Transverse colon (tissue), 4 donors: Measurements from ENCODE around the gene OR4D1. TPM values are rescaled to one million over a fixed set of nuclear protein-coding genes. Genes with fewer than 3 reads are reported as not detected.
A peak's percentile ranks its signal among the peaks of the same experiment; 100 is the strongest.

Experiments used
- DNase-seq: peaks from one replicate; pipeline ENCODE4 v3.0.0-alpha.2; 2019
- H3K27ac ChIP-seq, 4 donors: fragments of 200-600 bp; sonication (generic); 2 replicates each; pipeline ENCODE4 v1.5.1; 2016 to 2018; ENCODE audit warnings: inconsistent platforms in 4 of 4
- H3K27me3 ChIP-seq: fragments of 200-600 bp; sonication (generic); 2 replicates; pipeline ENCODE4 v1.5.1; 2017; ENCODE audit warnings: inconsistent platforms
- H3K36me3 ChIP-seq, 4 donors: fragments of 200-600 bp; sonication (generic); 2 replicates each; pipeline ENCODE4 v1.5.1; 2017 to 2019; ENCODE audit warnings: inconsistent platforms in 4 of 4
- H3K4me1 ChIP-seq, 4 donors: fragments of 200-600 bp; sonication (generic); 2 replicates each; pipeline ENCODE4 v1.5.1; 2017 to 2020; ENCODE audit warnings: inconsistent platforms in 4 of 4
- H3K4me3 ChIP-seq, 4 donors: fragments of 200-600 bp; sonication (generic); 1 replicate in 1 of 4; 2 replicates in 3 of 4; pipeline versions ENCODE4 v1.5.1 to v1.6.1; 2017 to 2019; ENCODE audit warnings: inconsistent platforms in 4 of 4
- H3K9me3 ChIP-seq, 2 donors: fragments of 200-600 bp; sonication (generic); 2 replicates each; pipeline ENCODE4 v1.5.1; 2017 to 2019; ENCODE audit warnings: inconsistent platforms in 2 of 2
- EP300 ChIP-seq: sonication (generic); formaldehyde crosslinking; IDR thresholded peaks from one replicate; pipeline ENCODE4 v1.6.1; 2017; ENCODE audit warnings: antibody characterized with exemption, low read depth
- POLR2A ChIP-seq: fragments of 450-650 bp; IDR thresholded peaks from one replicate; pipeline ENCODE4 v1.6.1; 2016; ENCODE audit warnings: antibody characterized with exemption, mild to moderate bottlenecking, moderate library complexity
- POLR2AphosphoS5 ChIP-seq, 3 donors: sonication (generic); formaldehyde crosslinking; IDR thresholded peaks; one replicate each; pipeline ENCODE4 v1.6.1; 2016; ENCODE audit warnings: antibody characterized with exemption in 3 of 3
- WGBS, 2 donors: methylation state at CpG; one replicate each; pipeline ENCODE4 v1.1.5; 2018; ENCODE audit warnings: low coverage in 1 of 2; 5-methylcytosine and 5-hydroxymethylcytosine counted together
- in situ Hi-C, 4 donors: fragments of 200-750 bp; cut with MboI; loops; one replicate each; pipeline versions ENCODE4 v1.15.0 to v1.15.1; 2017; ENCODE audit warnings: low sequenced_read_pairs in 3 of 4, low pct_ligation_motif_present in 1 of 4, low pct_unique_long_range_greater_than_20kb in 1 of 4
- intact Hi-C: fragments of 100-400 bp; cut with DNase I; formaldehyde crosslinking; loops from one replicate; pipeline ENCODE4 v1.15.1; 2023; ENCODE audit warnings: low total_unique reads
- total RNA-seq, 4 donors: library from RNA; depleted of rRNA; stranded (reverse); fragments of >200 nt; gene quantifications; one replicate each; pipeline ENCODE4 v1.1.0, GENCODE V29; 2016
- TF ChIP-seq, protein P1 (sequence below), 5 experiments: fragments of 200-600 bp in 3 of 5; fragments of 450-650 bp in 2 of 5; sonication (generic) in 3 of 5; IDR thresholded peaks; 1 replicate in 2 of 5; 2 replicates in 3 of 5; pipeline ENCODE4 v1.5.1; 2016 to 2017; ENCODE audit warnings: antibody characterized with exemption in 5 of 5, inconsistent platforms in 3 of 5, mild to moderate bottlenecking in 2 of 5, moderate library complexity in 1 of 5

Gene OR4D1
- total RNA-seq, 4 donors from 2014 or later: not detected

- TF ChIP-seq EP300 (no peak), POLR2A (no peak), POLR2AphosphoS5 (IDR thresholded peaks at IDR 0.05) (no peak)
- TF ChIP-seq, protein P1, sequence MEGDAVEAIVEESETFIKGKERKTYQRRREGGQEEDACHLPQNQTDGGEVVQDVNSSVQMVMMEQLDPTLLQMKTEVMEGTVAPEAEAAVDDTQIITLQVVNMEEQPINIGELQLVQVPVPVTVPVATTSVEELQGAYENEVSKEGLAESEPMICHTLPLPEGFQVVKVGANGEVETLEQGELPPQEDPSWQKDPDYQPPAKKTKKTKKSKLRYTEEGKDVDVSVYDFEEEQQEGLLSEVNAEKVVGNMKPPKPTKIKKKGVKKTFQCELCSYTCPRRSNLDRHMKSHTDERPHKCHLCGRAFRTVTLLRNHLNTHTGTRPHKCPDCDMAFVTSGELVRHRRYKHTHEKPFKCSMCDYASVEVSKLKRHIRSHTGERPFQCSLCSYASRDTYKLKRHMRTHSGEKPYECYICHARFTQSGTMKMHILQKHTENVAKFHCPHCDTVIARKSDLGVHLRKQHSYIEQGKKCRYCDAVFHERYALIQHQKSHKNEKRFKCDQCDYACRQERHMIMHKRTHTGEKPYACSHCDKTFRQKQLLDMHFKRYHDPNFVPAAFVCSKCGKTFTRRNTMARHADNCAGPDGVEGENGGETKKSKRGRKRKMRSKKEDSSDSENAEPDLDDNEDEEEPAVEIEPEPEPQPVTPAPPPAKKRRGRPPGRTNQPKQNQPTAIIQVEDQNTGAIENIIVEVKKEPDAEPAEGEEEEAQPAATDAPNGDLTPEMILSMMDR (IDR thresholded peaks at IDR 0.05): no peak
- in situ Hi-C loops: loop anchor here in 3 of 4 donors (5.0 to 25.0 kb wide), 5 partner anchors 99 to 977 kb away; partner anchors contain the start of gene MRPS23 (in 2 of the 3)
These were observed 34.2 kb upstream of the OR4D1 start for GRCh38 chr17:58113947-58114346.

GRCh38 chr17:58117382-58117781, 30.8 kb upstream of the OR4D1 start:
- WGBS, 2 donors: 73 to 90% methylated on average over 5 of the region's 5 CpGs
- no peaks in the 10 kb centered on the region for H3K9me3 ChIP-seq
- intact Hi-C loops (loop anchor here (10.0 kb wide), 1 partner anchor 113 kb away; the partner anchor contains the start of gene SRSF1), in situ Hi-C loops (loop anchor here in 3 of 4 donors (10.0 to 25.0 kb wide), 4 partner anchors 103 to 980 kb away; partner anchors contain the start of gene MRPS23 (in 2 of the 3))
- no peaks in the 10 kb centered on the region for H3K36me3 ChIP-seq
- no peak for DNase-seq
- no peak overlapping the region for H3K4me3 ChIP-seq
- peaks cover 4% of the 10 kb centered on the region for H3K27me3 ChIP-seq
- H3K27ac ChIP-seq: no peak overlapping the region
- H3K4me1 ChIP-seq: no peaks in the 10 kb centered on the region
- TF ChIP-seq EP300 (no peak), POLR2AphosphoS5 (IDR thresholded peaks at IDR 0.05) (no peak), POLR2A (no peak)
- TF ChIP-seq, protein P1 (IDR thresholded peaks at IDR 0.05): no peak

More at GRCh38 chr17:58113947-58114346, 34.2 kb upstream of the OR4D1 start:
- no peaks in the 10 kb centered on the region for H3K4me1 ChIP-seq
- 74% methylated on average over 4 of the region's 4 CpGs; no CpG with 5 or more reads in 1 of the 2 donors for WGBS, 2 donors
- H3K4me3 ChIP-seq: no peak overlapping the region
- no peak overlapping the region for H3K27ac ChIP-seq
- DNase-seq: no peak
- H3K27me3 ChIP-seq: no peaks in the 10 kb centered on the region
- intact Hi-C loops: loop anchor here (10.0 kb wide), 1 partner anchor 109 kb away; the partner anchor contains the start of gene SRSF1
- H3K9me3 ChIP-seq: no peaks in the 10 kb centered on the region
- no peaks in the 10 kb centered on the region for H3K36me3 ChIP-seq

GRCh38 chr17:58119491-58119890, 28.7 kb upstream of the OR4D1 start:
- no peaks in the 10 kb centered on the region for H3K4me1 ChIP-seq
- H3K36me3 ChIP-seq: no peaks in the 10 kb centered on the region
- intact Hi-C loops (loop anchor here (10.0 kb wide), 1 partner anchor 115 kb away; the partner anchor contains the start of gene SRSF1), in situ Hi-C loops (loop anchor here in 3 of 4 donors (10.0 to 25.0 kb wide), 4 partner anchors 105 to 982 kb away; partner anchors contain the start of gene MRPS23 (in 2 of the 3))
- TF ChIP-seq EP300 (no peak), POLR2A (no peak), POLR2AphosphoS5 (IDR thresholded peaks at IDR 0.05) (no peak)
- TF ChIP-seq, protein P1 (IDR thresholded peaks at IDR 0.05): no peak
- H3K9me3 ChIP-seq: no peaks in the 10 kb centered on the region
- no peak overlapping the region for H3K27ac ChIP-seq
- DNase-seq: no peak
- no peak overlapping the region for H3K4me3 ChIP-seq
- WGBS, 2 donors: 59 to 67% methylated on average over 3 of the region's 3 CpGs
- peaks cover 4% of the 10 kb centered on the region for H3K27me3 ChIP-seq

DNA sequence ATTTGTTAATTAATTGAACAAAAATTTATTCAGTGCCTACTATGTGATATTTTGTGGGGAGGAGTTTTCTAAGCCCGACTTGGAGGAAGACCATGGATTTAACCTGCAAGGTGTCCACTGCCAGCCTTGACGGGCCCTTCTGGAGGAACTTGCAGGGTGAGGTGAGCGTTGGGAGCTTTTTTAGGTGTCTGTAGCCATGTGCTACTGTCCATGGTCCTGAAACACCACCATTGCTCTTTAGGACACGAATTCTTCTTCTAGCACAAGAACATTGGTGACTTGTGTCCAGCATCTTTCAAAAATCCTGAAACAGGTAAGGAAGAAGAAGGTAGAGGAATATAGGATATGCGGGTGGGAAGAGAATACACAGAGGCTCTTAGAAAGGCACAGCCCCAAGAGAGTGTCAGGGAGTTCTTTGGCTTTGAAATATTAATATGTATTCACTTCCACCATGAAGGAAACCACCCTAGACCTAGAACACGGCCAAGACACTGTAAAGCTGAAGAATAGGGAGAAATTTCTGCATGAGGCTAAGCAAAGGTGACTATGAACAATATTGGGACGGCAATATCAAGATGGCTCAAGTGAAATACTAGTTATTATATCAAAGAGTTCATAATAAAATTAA, 27.9 kb upstream of the OR4D1 start:
- Histone ChIP-seq H3K9me3 (no peaks in the 10 kb centered on the region), H3K4me3 (no peak overlapping the region), H3K27me3 (peaks cover 4% of the 10 kb centered on the region), H3K36me3 (no peaks in the 10 kb centered on the region), H3K27ac (no peak overlapping the region), H3K4me1 (no peaks in the 10 kb centered on the region)
- peak; percentile 16 for DNase-seq
- in situ Hi-C loops (loop anchor here in 2 of 4 donors (25.0 kb wide), 2 partner anchors 258 to 983 kb away; partner anchors contain the start of gene MRPS23 (in 1 of the 2)), intact Hi-C loops (no loop called here)
- 21 to 23% methylated on average over 5 to 7 of the region's 7 CpGs for WGBS, 2 donors
- TF ChIP-seq, protein P1 (IDR thresholded peaks at IDR 0.05): no peak
- no peak for TF ChIP-seq POLR2AphosphoS5 (IDR thresholded peaks at IDR 0.05)
- no peak for TF ChIP-seq POLR2A
